Esophagus squamous epithelium (tissue), 5 donors: ENCODE results near the gene CDC14A. TPM values are rescaled to one million over a fixed set of nuclear protein-coding genes. Genes with fewer than 3 reads are reported as not detected.

Experiments used
- DNase-seq: peaks from one replicate; lab custom pipeline; 2025; lab: John Stamatoyannopoulos, UW
- H3K27ac ChIP-seq, 4 donors: fragments of 200-600 bp; sonication (generic); one replicate each; pipeline ENCODE4 v1.5.1; 2016 to 2019; ENCODE audit warnings: mild to moderate bottlenecking in 1 of 4
- H3K27me3 ChIP-seq, 4 donors: fragments of 200-600 bp; sonication (generic); 1 replicate in 3 of 4; 2 replicates in 1 of 4; pipeline versions ENCODE4 v1.5.1 to v1.6.0; 2017 to 2021; ENCODE audit warnings: antibody characterized with exemption in 1 of 4
- H3K36me3 ChIP-seq, 3 donors: fragments of 200-600 bp; sonication (generic); one replicate each; pipeline ENCODE4 v1.5.1; 2016 to 2019
- H3K4me1 ChIP-seq, 3 donors: fragments of 200-600 bp; sonication (generic); one replicate each; pipeline ENCODE4 v1.5.1; 2017 to 2019
- H3K4me3 ChIP-seq, 4 donors: fragments of 200-600 bp; sonication (generic); 1 replicate in 3 of 4; 2 replicates in 1 of 4; pipeline ENCODE4 v1.5.1; 2016 to 2019; ENCODE audit warnings: mild to moderate bottlenecking in 2 of 4, moderate library complexity in 1 of 4
- H3K9me3 ChIP-seq, 3 donors: fragments of 200-600 bp; sonication (generic); one replicate each; pipeline ENCODE4 v1.5.1; 2016 to 2019
- POLR2A ChIP-seq, 4 donors: fragments of 450-650 bp; IDR thresholded peaks; one replicate each; pipeline ENCODE4 v1.6.1; 2017; ENCODE audit warnings: antibody characterized with exemption in 4 of 4, mild to moderate bottlenecking in 4 of 4, moderate library complexity in 3 of 4
- WGBS, 2 donors: methylation state at CpG; one replicate each; pipeline ENCODE4 v1.1.5; 2018; 5-methylcytosine and 5-hydroxymethylcytosine counted together
- intact Hi-C: fragments of 100-400 bp; cut with DNase I; formaldehyde crosslinking; loops from one replicate; pipeline ENCODE4 v1.15.0; 2022
- total RNA-seq, 4 donors: library from RNA; depleted of rRNA; stranded (reverse); fragments of >200 nt; gene quantifications; one replicate each; pipeline ENCODE4 v1.1.0, GENCODE V29; 2016
- TF ChIP-seq, protein P1 (sequence below), 6 experiments: fragments of 450-650 bp in 4 of 6; fragments of 200-600 bp in 2 of 6; sonication (generic) in 2 of 6; IDR thresholded peaks; one replicate each; pipeline ENCODE4 v1.5.1; 2016 to 2019; ENCODE audit warnings: antibody characterized with exemption in 6 of 6, mild to moderate bottlenecking in 4 of 6, moderate library complexity in 4 of 6
- donor health status: DM: yes; HTN: yes; CAD: no.

Gene CDC14A
- total RNA-seq, 4 donors from 2014 or later: 3.0 to 8.6 (median 4.3) TPM

GRCh38 chr1:100565533-100565932, 213.2 kb downstream of the CDC14A start:
- WGBS, 2 donors: 52 to 75% methylated on average over 3 of the region's 3 CpGs
- no peak for DNase-seq
- intact Hi-C loops: no loop called here
- H3K4me3 ChIP-seq: no peak overlapping the region
- H3K4me1 ChIP-seq: no peaks in the 10 kb centered on the region
- H3K27me3 ChIP-seq: no peaks in the 10 kb centered on the region
- H3K36me3 ChIP-seq: no peaks in the 10 kb centered on the region
- TF ChIP-seq POLR2A (IDR thresholded peaks at IDR 0.05): no peak
- TF ChIP-seq, protein P1, sequence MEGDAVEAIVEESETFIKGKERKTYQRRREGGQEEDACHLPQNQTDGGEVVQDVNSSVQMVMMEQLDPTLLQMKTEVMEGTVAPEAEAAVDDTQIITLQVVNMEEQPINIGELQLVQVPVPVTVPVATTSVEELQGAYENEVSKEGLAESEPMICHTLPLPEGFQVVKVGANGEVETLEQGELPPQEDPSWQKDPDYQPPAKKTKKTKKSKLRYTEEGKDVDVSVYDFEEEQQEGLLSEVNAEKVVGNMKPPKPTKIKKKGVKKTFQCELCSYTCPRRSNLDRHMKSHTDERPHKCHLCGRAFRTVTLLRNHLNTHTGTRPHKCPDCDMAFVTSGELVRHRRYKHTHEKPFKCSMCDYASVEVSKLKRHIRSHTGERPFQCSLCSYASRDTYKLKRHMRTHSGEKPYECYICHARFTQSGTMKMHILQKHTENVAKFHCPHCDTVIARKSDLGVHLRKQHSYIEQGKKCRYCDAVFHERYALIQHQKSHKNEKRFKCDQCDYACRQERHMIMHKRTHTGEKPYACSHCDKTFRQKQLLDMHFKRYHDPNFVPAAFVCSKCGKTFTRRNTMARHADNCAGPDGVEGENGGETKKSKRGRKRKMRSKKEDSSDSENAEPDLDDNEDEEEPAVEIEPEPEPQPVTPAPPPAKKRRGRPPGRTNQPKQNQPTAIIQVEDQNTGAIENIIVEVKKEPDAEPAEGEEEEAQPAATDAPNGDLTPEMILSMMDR (IDR thresholded peaks at IDR 0.05): no peak
- H3K27ac ChIP-seq: no peak overlapping the region
- no peaks in the 10 kb centered on the region for H3K9me3 ChIP-seq

DNA sequence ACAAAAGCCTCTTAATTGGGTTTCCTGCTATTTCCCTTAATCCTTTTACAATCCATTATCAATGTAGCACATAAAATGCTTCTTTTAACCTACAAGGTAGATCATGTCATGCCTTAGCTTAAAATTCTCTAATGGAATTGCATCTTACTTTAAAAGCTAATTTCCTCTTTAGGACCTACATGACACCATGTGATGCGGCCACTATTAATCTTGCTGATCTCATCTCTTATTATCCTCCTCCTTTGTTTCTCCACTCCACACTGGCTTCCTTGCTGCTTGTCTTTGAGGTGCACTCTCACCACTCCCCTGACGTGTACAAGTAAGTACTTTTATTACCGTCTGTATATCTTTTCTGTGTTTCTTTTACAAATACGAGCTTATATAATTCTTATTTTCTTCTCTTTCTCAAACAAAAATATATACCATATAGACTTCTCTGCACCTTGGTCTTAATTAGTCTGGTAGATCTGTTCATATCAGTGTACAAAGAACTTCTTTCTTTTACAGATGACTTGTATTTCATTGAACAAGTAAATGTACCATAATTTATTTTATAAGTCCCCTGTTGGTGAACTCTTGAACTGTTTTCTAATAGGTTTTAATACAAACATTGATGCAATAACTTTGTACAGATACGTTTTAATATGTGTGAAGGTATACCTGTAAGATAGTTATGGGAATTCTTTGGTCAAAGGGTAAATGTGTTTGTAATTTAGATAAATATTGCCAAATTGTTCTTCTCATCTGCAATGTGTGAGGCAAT, 213.8 kb downstream of the CDC14A start:
- DNase-seq: no peak
- Histone ChIP-seq H3K9me3 (no peaks in the 10 kb centered on the region), H3K36me3 (no peaks in the 10 kb centered on the region), H3K4me1 (no peaks in the 10 kb centered on the region), H3K4me3 (no peak overlapping the region), H3K27ac (no peak overlapping the region), H3K27me3 (no peaks in the 10 kb centered on the region)
- 46 to 77% methylated on average over 5 of the region's 5 CpGs for WGBS, 2 donors
- TF ChIP-seq, protein P1 (IDR thresholded peaks at IDR 0.05): no peak
- intact Hi-C loops: no loop called here

- no peak for DNase-seq
- intact Hi-C loops: no loop called here
- Histone ChIP-seq H3K9me3 (no peaks in the 10 kb centered on the region), H3K36me3 (no peaks in the 10 kb centered on the region), H3K4me1 (no peaks in the 10 kb centered on the region), H3K27ac (no peak overlapping the region), H3K4me3 (no peak overlapping the region), H3K27me3 (no peaks in the 10 kb centered on the region)
- 0 to 3% methylated on average over 1 of the region's 1 CpG for WGBS, 2 donors
- TF ChIP-seq POLR2A (IDR thresholded peaks at IDR 0.05): no peak
- TF ChIP-seq, protein P1 (IDR thresholded peaks at IDR 0.05): no peak
These were observed 214.8 kb downstream of the CDC14A start for GRCh38 chr1:100567062-100567461.

Other genes starting within 250 kb of the CDC14A start
- gene SASS6, start 219.6 kb upstream of the CDC14A start, total RNA-seq: 1 to 10 TPM; 1.9 to 6.8 (median 3.8) TPM
- gene TRMT13, start 219.3 kb upstream of the CDC14A start, total RNA-seq: 10 to 100 TPM in 2 of 4 donors, 1 to 10 TPM in 2; 7.8 to 28.8 (median 11.8) TPM
- gene LRRC39, start 174.2 kb upstream of the CDC14A start, total RNA-seq: under 1 TPM in 2 of 4 donors, not detected in 2; 0.18 to 0.57 TPM
- 1 to 10 TPM; 6.1 to 9.4 (median 6.8) TPM for gene DBT, start 102.7 kb upstream of the CDC14A start, total RNA-seq
- 10 to 100 TPM; 20.6 to 36.0 (median 23.7) TPM for gene RTCA, start 86.3 kb upstream of the CDC14A start, total RNA-seq
- gene GPR88, start 185.6 kb downstream of the CDC14A start, total RNA-seq: not detected